NCI-H187 treated with DMSO at 0.1 percent for 48 hours (cell line): ENCODE measurements around the gene MAGED1.

Experiments
- DNase-seq: peaks from one replicate; lab custom pipeline; 2025; lab: John Stamatoyannopoulos, UW

The MAGED1 gene, protein sequence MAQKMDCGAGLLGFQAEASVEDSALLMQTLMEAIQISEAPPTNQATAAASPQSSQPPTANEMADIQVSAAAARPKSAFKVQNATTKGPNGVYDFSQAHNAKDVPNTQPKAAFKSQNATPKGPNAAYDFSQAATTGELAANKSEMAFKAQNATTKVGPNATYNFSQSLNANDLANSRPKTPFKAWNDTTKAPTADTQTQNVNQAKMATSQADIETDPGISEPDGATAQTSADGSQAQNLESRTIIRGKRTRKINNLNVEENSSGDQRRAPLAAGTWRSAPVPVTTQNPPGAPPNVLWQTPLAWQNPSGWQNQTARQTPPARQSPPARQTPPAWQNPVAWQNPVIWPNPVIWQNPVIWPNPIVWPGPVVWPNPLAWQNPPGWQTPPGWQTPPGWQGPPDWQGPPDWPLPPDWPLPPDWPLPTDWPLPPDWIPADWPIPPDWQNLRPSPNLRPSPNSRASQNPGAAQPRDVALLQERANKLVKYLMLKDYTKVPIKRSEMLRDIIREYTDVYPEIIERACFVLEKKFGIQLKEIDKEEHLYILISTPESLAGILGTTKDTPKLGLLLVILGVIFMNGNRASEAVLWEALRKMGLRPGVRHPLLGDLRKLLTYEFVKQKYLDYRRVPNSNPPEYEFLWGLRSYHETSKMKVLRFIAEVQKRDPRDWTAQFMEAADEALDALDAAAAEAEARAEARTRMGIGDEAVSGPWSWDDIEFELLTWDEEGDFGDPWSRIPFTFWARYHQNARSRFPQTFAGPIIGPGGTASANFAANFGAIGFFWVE

DNA sequence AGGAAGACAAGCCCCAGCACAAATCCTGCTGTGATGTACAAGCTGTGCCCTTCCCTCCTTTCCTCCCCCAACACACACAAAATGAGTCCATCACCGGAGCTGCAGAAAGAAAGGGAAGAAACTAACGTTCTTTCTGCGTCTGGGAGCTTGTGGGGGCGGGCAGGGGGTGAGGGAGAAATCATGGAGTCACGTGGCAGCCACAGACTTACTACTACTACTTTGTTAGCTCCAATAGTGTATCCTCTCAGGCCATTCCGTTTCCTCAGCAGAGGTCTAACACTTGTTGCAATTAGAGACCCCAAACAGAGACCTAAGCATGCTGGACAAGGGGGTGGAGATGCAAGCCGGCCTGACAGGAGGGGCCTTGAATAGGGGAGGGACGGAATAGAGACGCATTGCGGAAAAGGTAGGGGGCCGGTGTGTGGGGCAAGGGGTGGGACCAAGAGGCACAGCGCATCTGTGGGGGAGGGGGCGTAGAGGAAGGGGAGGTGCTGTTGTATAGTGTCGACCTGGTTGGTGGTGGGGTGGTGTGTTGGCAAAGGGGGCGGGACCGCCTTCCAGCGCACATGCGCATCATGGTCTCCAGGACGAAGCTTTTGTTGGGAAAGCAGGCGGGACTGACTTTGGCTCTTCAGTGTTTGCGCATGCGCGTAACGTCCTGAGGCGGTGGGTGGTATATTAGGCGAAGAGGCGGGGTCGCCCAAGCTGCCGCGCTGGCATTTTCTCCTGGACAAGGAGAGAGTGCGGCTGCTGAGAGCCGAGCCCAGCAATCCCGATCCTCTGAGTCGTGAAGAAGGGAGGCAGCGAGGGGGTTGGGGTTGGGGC is at the start of gene MAGED1:
Gene MAGED1, plus strand, starts transcription at position 703 of the 825 bp plus-strand sequence. CDS start 682 bp downstream, outside the sequence.
- DNase-seq = no peak

DNA sequence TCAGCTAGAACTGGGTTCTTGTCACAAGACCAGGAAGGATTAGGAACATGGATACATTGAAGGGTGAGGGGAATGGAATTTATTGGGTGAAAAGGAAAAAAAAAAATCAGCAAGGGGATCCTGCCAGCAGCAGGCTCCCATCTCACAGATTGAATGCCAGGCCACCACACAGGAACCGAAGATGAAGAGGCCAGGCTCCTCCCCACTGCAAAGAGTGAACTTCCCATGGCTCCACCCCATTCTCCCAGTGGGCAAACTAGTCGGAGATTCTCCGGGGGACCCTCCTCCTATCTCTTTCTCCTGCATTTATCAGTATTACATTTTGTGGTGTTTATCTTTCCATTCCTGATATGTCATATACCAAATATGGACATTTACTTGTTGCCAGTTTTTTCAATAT is 46.0 kb upstream of the MAGED1 start:
- DNase-seq = no peak

DNA sequence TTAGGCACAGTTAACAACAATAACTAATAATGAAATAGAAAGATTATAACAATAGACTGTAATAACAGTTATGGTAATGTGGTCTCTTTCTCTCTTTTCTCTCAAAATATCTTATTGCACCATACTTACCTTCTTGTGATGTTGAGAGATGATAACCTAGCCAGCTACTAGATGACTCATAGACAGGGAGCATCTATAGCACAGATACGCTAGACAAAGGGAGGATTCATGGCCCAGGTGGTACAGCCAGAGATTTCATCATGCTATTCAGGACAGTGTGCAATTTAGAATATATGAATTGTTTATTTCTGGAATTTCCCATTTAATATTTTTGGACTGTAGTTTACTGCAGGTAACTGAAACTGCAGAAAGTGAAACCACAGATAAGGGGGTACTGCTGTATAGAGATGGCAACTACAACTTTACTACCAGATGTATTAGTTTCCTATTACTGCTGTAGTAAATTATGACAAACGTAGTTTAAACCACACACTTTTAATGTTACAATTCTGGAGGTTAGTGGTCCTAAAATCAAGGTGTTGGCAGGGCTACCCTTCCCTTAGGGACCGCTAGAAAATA is 41.8 kb upstream of the MAGED1 start:
- no peak for DNase-seq

DNA sequence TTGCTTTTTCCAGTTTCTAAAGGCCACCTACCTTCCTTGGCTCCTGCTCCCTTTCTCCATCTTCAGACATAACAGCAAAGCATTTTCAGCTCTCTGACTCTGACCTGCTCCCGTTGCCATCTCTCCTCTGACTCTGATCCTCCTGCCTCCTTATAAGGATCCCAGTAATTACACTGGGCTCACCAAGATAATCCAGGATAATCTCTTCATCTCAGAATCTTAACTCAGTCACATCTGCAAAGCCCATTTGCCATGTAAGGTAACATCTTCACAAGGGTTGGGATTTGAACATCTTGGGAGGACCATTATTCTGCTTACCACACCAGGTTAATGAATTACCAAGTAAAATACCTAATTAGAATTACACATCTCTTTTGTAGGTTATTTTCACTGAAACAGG is 41.3 kb upstream of the MAGED1 start:
- DNase-seq = no peak

DNA sequence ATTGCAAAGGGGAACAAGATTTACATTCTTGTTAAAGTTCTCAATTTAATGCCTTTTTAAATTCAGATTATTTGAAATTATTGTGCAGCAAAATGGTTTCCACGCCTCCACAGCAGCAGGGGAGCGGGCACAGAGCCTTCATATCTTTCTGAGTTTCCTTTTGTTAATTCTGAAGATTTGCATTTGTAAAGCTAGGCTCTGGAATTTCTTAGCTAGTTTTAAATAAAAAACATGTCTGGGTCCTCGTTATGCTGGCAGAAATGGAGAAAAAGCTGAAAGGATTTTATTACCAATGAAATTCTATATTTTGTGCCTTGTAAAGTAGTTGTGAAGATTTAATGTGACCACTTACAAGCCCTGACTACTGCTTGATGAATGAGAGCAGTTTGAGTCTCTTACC is 40.8 kb upstream of the MAGED1 start:
- no peak for DNase-seq

DNA sequence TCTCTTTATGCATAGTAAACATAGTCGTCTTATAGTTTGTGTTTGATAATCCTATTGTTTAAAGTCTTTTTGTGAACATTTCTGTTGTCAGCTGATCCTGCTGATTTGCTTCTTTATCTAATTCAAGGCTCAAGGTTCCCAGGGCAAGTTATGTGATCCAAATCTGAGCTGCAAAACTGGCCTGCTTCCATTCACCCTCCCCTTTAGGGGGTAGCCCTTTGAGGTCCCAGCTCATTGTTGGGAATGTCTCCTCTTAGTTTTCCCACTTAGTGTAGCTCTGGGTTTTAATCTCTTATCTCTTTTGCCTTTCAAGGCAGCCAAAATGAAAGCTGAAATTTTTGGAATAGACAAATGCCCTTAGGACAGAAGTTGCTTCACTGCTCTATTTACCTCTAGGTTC is 40.2 kb upstream of the MAGED1 start:
- DNase-seq = no peak

DNA sequence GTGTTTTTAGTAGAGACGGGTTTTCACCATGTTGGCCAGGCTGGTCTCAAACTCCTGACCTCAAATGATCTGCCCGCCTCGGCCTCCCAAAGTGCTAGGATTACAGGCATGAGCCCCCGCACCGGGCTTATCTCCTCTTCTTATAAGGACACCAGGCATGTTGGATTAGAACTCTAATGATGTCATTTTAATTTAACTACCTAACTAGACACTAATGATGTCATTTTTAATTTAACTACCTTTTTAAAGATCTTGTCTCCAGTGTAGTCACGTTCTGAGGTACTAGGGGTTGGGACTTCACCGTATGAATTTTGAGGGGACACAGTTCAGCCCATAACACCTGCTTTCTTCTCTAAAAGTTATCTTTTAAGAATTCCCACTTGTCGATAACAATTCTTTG is 37.7 kb upstream of the MAGED1 start:
- no peak for DNase-seq

DNA sequence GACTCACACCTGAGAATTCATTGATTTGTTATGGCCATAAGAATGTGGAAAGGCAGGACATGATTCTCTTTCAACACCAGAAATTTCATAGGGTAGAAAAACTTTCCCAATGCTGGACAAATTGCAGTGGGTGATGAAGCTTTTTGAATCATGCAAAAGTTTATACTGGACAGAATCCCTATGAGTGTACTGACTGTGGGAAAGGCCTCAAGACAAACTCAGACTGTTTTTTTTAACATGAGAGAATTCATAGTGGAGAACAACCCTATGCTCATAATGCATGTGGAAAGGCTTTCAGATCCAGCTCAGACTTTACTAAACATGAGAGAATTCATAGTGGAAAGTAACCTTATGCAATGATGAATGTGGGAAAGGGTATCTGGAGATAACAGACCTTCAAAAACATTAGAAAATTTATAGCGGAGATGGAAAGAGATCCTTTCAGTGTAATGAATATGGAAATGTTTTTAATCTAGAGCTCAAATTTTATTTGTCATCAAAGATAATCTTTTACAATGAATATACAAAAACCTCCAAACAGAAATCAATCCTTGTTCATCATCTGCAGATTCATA is 36.2 kb upstream of the MAGED1 start:
- DNase-seq = no peak

DNA sequence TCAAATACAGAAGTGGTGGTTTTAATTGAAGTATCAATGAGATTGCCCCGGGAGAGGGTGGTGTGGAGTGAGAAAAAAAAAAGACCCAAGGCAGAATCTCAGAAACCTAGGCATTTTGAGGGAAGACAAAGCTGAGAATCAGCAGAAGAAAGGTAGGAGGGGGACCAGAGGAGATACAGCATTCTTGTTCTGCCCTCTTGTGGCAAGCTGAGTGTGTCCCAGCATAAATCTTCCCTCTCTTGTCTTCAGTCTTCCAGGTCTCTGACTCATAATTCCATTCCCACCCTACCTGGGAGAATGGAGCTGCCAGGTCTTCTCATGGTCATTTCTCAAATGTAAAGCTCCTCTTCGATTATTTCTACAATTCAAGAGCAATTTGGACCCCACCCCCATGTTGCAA is 32.7 kb upstream of the MAGED1 start:
- DNase-seq = no peak

DNA sequence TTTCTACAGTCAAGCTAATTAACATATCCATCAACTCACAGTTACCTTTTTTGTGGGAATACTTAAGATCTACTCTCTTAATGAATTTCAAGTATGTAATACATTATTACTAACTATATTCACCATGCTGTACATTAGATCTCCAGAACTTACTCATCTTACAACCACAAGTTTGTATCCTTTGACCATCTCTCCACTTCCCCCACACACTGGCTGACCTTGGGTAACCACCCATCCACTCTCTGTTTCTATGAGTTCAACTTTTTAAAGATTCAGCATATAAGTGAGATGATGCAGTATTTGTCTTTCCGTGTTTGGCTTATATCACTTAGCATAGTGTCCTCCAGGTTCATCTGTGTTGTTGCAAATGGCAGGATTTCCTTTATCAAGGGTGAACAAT is 30.5 kb upstream of the MAGED1 start:
- DNase-seq = no peak

DNA sequence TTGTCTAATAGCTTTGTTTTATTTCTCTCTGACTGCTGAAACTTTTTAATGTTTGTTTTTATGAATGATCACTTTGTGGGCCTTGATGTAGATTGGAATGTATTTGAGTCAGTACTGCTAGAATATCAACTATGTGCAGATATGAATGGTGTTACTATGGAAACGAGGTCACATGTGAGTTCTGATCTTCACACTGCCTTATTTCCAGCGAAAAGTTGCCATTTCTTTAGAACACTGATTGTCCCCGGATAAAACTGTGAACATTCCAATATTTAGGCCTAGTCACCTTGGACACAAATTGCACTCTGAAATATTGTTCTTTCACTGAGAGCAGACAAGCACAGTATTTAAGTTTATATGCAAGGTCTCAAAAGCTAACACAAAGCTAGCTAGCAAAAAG is 27.2 kb upstream of the MAGED1 start:
- DNase-seq = no peak

DNA sequence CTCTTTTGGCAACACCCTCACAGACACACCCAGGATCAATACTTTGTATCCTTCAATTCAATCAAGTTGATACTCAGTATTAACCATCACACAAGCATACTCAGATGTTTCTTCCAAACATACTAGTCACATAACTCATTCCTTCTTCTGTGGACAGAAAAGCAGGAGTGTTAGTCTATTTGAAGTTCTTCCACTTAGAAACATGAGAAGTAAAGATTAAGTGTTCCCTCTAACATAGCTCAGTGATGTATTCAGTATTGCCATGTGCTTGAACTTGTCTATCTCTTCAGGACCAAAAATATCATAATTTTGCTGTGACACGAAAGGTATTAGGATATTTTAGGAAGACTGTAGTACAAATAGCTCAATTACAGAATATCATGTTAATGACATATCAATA is 25.8 kb upstream of the MAGED1 start:
- DNase-seq = no peak

DNA sequence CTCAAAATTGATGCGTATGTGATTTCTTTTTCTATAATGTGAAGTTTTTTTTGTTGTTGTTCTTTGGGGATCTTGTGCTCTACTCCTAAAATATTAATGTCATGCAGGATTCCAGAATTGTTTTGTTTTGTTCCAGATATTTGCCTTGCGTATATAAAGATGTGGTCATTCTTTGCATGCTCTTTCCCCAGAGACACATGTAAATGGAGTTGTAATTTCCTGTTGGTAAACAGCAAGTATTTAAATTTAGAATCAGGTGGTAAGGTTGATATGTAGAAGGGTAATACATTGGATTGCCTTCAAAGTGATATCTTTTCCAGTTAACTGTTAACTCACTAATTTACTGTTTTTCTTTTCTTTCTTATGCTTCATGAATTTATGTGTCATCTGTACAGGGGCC is 23.1 kb upstream of the MAGED1 start:
- no peak for DNase-seq

DNA sequence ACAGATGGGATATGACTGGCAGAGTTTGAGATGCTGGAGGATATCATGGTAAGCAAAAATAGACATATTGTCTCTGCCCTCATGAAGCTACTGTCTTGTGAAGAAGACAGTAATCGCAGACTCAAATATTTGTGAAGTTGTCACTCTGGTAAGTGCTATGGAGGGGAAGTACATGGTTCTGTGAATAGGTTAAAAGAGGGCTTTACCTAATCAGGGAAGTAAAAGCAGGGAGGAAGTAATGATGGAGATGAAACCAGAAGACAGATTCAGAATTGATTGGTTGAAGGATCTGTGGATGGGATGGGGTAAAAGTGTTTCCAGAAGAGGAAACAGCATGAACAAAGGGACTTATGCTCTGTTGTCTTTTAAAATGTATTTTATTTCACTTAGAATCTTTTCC is 19.3 kb upstream of the MAGED1 start:
- no peak for DNase-seq

DNA sequence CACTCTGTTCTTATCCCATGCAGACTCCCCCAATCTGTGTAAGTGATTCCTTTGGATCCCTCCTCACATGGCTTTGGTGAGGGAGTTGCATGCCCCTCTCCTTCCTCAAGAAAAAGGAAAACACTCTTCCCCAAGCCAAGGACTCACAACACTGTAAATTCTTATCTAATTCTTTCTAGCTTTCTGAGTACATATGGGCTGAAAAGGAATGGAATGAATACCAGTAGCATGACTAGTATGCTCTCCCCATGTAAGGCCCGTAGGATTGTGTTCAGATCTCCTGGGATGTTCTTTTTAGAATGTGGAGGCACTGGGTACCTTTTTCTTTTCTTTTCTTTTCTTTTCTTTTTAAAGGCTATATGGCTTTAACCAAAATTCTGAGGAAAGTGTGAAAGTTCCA is 17.0 kb upstream of the MAGED1 start:
- no peak for DNase-seq

DNA sequence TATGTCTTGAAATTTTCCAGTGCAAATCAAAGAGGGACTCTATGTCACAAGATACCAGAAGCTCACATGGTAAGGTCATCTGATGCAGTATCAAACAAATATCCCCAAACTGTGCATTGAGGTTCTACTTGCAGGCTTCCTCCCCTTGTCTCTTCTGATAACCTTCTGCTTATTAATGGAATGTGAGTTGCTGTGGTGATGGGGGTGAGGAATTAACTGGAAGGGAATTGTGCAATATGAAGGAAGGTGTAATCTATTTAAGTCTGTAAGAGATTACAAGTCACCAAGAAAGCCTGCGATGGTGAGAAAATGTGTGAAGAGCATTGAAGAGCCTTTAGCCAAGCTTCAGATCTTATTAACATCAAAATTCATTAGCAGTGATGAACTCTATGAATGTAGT is 15.4 kb upstream of the MAGED1 start:
- DNase-seq = no peak

DNA sequence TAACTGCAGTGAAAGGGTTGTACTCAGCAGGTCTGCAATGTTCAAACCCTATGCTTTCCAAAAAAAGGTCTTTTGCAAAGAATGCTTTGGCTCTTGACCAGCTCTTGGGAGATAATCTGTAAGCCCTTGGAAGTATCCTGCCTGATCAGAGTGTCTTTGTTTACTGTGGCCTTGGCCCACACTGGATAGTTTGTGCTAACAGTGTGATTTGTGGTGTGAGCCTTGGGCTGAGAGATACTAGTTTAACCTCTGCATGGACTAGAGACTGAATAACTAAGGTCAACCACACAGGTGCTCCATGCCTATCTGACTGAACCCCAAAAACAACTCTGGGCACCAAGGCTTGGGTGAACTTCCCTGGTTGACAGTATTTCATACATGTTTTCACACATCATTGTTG is 3.6 kb upstream of the MAGED1 start:
- no peak for DNase-seq

DNA sequence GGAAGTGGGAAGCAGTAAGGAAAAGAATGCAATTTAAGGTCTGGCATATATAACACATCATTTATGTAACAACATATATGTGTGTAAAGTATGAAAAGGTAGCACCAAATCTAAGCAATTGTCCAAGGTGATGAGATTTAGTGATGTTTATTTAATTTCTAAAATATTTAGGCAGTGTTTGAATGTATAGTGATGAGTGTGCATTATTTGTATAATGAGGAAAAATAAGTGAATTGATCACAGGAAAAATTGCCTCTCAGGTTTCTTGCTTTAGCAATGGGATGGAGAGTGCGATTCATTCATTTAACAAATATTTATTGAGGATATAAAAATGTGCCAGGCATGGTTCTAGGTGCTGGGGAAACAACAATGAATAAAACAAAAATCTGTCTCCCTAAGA is 2.2 kb upstream of the MAGED1 start:
- no peak for DNase-seq

DNA sequence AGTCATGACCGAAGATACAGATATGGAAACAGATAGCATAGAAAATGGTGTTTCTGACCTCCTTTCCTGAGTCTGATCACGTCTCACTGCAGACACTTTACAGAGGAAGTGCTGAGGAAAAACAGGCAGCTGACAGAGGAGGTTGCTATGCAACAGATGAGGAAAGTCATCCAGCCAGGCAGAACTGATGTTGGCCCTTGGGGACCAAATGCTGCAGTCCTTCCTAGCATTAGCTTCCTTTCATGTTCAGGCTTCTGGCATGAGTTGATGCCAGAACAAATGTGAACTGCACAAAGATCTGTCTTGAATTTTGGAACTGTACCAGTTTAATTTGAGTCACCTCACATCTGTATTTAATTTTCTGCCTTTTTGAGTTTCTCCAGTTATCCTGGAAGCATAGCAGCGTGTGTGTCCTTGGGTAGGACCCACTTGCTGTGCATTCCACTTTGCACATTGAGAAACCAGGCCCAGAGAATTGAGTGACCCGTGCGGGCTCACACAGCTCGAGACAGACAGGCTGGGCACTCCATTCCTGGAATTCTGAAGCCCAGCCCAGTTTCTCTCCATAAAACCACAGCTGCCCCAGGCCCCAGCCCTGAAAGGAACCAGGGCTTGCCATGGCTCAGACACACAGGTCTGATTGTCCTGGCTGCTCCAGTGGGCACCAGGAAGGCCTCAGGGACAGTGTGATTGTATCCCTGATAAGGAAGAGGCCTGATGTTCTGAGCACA is 1.4 kb upstream of the MAGED1 start:
- DNase-seq = no peak

DNA sequence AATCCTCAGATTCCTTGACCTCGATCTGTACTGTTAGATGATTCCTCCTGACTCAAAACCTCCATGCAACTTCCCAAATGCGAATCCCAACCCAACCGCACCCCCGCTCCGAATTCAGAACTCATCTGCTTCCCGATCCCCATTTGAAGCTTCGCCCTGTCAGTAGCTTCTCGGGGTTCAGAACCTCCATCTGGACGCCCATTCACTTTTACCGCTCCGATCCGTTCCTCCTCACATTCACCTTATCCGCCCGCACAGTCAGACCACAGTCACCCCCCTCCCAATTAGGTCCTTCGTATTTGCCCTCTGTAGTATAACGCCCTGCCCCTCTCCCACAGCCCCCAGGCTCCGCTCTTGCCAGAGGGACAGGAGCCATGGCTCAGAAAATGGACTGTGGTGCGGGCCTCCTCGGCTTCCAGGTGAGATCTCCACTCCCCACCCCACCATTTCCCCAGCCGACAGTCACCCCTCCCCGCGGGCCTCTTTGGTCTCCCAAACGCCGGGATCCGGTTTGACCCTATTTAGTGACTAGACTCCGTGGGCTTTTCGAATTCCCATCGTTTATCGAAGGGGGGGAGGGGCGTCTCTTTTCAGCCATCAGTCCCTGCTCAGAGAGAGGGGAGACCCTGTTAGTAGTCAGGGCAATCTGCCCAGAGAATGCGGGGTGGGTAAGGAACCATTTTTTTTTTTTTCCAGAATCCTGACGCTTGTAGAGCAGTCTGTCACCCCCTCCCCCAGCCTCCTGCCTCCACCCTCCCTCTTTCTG is 691 bp downstream of the MAGED1 start:
- DNase-seq = no peak
